ENCODE measurements around the gene KMT5C.

KMT5C gene

DNA sequence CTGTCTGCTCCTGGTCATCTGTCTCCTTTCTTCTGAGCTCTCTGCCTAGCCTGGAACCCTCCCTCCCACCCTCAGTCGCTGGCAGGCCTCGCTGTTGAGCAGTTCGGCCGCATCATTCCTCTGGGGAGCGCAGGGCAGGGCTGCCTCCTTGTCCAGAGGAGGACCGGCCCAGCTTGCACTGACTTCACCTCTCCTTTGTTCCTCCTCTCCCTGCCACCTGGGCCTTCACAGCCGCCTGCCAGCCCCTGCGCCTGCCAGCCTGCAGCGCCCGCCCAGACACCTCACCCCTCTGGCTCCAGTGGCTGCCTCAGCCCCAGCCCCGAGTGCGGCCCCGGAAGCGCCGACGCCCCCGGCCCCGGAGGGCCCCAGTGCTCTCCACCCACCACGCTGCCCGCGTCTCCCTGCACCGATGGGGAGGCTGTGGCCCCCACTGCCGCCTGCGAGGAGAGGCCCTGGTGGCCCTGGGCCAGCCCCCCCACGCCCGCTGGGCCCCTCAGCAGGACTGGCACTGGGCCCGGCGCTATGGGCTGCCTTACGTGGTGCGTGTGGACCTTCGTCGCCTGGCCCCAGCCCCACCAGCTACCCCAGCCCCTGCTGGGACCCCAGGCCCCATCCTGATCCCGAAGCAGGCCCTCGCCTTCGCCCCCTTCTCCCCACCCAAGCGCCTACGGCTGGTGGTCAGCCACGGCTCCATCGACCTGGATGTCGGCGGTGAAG lies 7.2 kb downstream of the KMT5C start:
- no peak for DNase-seq

DNA sequence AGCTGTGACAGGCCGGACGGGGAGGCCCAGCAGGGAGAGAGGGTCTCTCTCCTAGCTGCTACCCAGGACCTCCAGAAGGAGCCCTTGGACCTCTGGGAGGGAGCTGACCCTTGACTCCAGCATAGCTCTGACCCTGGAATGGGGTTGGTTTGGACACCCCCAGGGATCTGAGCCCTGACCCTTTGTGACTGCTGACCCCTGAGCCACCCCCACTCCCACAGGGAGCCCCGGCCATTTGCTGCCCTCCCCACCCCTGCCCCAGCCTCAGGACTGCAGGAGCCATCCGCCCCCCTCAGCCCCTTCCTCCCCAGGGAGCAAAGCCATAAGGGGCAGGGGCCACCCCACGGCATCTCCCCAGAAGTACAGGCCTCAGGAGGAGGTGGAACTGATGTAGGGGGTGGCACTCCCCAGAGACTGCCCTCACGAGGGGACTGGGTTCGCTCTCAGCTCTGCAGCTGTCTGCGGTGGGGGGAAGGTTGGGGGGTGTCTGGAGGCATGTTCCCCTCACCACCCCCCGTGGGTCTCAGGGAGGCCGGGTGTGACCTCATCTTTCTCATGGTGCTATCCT lies 7.8 kb downstream of the KMT5C start:
- DNase-seq, result no peak

DNA sequence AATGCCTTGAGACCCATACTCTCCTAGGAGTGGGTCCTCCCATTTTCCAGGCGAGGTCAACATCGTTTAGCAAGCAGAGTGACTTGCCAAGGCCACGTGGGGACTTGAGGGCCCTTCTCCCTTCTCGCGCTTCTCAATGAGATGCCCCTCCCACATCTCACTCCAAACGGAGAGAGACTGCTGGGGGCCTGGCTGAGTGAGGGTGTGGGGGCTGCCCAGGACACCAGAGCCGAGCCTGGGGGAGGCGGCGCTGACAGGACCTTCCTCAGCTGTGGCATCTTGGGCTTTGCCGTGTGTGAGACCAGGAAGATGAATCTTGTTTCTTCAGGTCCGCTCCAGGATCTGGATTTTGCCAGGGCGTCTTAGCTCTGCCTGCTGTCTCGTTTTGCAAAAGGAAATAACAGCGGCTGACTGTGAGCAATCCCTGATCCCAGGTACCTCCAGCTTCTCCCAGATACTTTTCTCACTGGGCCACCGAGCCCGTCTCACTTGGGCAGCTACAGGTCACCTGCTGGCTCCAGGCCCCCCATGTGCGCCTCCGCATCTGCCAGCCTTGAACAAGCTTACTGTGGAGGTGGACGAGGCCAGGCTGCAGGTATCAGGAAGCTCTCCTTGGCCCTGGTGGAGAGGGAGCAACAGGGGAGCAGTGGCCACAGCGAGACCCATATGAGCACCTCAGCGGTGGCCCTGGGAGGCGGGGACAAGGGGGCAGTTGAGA lies 8.8 kb downstream of the KMT5C start:
- DNase-seq, result peak; percentile 55

DNA sequence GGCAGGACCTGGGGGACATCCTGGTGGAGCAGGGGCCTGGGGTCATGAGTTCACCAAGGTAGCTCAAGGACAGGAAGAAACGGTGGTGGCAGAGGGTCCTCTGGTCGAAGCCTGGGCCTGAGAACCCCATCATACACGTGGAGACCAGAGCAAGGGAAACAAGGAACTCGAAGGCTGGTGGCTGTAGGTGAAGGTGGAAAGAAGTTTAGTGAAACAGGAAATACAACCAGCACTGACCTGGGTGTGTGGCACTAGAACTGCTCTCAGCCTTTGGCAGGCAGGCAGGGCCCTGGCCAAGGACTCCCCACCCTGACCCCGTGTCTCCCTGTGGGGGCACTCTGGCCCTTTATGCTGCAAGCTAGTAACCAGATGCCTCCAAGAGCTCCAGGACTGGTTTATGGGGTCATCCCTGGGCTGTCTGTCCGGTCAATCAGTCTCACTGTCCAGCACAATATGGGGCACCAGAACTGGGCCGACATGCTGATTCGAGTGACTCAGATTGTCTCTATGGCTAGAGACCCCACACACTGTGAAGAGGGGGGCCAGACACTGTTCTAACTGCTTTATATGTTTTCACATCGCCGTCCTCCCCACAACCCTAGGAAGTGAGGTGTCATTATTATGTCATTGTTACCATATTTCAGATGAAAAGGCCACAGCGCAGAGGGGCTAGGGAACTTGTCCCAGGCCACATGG lies 11.1 kb downstream of the KMT5C start:
- DNase-seq, result no peak

DNA sequence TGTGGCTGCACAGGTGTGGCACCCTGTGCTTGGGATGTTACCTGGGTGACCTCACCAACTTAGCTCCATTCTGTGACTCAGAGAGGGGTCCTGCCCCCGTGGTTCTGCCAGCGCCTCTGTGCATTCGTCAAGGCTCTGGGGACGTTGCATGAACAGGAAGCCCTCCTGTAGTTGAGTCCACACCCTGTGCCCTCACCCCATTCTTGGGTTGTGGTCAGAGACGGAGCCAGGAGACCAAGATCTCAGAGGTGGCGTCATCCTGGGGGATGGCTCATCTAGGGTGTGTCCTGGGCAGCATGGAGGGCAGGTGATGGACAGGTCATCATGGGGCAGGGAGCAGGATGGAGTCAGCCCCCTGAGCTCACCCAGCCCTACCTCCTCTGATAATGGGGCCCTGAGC lies 12.4 kb downstream of the KMT5C start:
- no peak for DNase-seq

DNA sequence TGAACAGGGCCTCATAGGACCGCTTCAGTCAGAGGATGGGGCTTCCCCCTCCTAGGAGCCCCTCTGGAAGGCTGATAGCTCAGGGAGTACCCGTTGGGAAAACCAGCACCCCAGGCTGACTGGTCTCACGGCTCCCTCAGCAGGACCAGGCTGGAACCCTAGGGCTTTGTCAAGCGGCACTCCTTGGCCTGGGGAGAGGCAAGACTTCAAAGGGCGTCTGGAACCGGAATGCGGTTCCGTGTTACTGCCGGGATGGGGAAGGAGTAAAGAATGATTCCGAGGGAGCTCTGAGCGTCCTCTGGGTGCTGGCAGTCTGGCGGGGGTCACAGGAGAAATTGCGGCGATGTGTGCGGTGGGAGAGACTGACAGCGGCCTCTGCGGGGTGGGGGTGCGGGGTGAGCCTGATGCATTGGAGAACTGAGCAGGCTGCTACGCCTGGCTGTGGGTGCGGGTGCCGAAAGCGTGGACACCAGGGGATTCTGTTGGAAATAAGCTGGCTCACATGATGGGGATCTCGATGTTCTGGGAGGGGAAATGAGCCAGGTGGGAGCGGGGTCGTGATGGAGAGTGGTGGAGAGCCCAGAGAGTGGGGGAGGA lies 13.0 kb downstream of the KMT5C start:
- DNase-seq, result no peak

DNA sequence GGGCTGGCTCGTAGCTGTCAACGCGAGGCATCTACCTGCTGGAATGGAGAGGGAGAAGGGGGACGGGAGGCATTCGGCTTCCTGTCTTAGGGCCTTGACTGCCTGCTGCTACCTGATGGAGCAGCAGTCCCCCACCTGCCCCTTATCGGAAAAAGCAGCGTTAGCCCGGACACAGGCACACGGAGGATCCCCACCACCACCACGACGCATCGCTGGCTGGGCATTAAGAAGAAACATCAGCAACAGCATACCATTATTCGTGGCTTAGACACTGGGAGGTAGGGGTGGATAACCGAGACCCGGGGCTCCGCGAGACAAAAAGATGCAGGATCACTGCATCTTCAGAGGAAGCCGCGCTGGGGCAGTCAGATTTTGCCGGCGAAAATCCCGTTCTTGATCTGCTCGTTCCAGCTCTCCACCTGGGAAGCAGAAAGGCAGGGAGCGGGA lies 13.7 kb downstream of the KMT5C start:
- DNase-seq, result no peak

DNA sequence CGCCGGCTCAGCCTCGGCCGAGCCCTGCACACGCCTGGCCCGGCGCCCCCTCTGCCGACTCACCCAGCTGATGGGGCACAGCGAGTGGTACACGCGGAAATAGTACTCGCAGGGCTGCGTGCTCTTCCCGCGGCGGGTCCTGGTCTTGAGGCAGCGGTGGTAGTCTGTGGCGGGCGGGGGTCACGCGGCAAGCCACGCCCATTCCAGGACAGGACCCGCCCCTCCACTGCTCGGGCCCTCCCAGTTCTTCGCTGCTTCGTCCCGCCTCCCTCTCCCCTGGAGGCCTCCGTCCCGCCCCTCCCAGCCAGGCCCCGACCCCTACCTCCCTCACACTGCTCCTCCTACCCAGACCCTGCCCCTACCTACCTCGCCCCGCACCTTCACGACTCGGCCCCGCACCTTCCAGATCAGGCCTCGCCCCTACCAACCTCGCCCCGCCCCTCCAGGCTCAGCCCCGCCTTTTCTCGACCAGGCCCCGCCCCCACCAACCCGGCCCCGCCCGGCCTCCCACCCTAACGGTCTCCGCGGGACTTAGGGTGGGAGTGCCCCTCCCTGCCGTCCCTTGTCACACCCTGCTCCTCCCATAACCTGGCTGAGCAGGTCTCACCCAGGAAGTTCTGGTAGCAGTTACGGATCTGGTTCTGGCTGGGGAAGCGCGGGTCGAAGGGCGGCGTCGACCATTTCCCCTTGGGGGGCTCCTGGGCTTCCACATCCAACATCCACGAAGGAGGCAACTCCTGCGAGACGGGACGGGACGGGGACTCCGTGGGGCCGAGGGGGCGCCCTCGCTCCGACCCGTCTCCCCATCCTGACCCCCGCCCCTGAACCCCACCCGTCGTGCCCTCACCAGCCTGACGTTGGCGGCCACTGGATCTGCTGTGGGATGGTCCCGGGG lies 14.4 kb downstream of the KMT5C start:
- DNase-seq, result peak; percentile 79

DNA sequence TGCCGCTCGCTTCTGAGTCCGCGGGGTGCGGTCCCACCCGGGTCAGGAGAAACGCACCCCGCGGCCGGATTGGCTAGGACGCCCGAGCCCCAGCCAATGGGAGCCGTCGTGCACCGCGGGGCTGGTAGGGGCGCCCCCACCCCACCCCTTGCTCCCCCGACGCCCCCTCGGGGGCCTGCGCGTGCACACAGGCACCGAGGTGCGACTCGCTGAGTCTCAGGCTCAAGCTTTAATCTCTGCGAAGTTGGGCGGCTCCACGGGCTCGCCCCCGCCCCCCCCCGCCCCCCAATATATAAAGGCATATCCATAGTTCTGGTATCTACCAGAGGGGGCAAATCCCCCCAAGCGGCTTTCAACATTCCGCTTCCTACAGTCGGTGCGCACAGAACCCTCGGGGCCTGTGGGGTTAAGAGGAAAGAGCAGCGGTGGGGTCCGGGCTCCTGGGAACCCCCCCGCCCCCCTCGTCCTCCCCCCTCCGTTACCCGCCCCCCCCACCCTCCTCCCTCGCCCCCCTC lies 15.1 kb downstream of the KMT5C start, which contains the start of gene COX6B2:
COX6B2 (minus strand) TSS at position 22 of the 515 bp plus-strand sequence. CDS start 198 bp downstream, outside the sequence.
- no peak for DNase-seq

DNA sequence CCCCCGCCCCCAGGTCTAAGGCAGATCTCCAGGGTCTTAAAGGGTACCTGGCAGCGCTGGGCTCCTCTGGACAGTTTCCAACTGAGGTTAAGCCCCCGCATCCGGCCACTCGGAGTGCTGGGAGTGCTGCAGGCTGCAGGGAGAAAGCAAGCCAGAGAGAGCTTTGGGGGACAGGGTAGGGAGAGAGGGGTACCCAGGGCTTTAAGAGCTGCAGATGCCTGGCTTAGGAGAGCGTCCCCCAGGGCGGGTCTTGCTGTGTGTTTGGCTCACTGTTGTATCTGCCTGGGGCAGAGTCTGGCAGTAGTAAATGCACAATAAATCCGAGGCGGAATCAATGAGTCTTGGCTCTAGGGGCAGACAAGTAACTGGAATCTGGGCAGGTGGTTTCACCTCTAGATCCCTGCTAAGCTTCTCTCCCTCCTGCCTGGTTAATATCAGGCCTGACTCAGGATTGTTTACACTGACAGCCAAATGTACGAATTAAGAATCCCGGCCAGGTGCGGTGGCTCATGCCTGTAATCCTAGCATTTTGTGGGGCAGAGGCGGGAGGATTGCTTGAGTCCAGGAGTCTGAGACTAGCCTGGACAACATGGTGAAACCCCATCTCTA lies 15.6 kb downstream of the KMT5C start:
- DNase-seq, result no peak

DNA sequence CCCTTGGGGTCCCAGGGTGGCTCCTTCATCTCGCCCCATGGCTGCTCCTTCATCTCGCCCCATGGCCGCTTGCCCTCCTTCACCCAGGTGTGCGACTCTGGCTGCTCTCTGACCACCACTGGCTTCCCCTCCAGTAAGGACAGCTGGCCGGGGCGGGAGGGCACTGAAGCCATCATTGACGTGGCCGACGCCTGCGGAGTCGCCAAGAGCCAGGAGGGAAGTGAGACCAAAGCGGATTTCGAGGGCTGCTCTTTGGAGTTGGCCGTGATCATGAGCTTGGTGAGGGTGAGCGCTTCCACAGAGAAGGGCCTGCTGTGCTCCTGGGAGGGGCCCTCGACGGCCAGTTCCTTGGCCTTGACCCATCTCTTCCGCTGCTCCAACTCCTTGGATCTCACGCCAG lies 18.8 kb downstream of the KMT5C start:
- DNase-seq, result no peak

DNA sequence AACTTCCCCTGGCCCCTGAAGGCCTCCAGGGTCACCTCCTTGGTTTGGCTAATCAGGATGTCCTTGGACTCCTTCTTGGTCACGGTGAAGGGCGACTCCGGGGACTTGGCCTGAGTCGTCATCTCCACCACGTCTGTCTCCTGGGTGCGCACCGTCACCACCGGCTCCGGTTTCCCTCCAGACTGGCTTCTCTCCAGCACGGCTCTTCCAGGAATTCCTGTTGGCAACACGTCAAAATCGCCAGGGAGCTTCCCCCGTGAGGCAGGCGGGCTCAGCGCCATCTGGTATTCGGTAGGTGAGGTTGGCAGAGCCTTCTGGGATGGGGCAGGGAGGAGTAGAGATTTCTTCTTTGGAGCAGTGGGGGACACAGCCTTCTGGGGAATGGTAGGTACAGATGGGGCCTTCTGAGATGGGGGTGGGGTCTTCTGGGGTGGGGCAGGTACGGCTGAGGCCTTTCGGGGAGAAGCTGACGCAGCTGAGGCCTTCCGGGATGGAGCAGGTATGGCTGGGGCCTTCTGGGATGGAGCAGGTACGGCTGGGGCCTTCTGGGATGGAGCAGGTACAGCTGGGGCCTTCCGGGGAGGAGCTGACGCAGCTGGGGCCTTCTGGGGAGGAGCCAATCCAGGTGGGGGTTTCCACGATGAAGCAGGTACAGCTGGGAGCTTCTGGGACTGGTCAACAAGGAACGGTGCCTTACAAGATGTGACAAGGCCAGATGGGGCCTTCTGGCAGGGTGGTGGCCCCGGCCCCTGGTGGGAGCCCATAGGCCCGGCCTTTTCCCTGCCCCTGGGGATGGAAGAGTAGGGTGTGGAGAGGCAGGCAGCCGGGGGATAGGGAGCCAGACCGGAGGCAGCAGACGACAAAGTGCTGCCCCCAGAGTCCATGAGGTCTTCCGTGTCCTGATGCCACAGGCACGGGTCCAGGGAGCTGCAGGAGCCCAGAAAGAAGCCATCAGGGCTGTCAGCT lies 19.6 kb downstream of the KMT5C start:
- no peak for DNase-seq

DNA sequence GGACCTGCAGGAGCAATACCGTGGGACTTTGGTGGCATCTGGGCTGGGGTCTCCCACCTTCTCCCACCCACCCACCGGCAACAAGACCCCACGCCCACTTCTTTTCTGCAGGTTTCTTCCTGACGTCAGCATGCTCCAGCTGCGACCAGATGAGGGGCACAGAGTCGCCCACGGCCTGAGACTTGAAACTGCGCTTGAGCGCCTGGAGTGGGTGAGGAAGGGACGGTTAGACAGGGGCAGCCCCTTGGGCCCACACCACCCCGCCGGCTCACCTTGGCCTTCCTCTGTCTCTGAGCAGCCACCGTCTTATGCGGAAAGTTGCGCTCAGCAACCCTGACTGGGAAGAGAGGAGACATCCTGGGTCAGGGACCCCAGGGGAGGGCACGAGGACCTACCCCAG lies 21.2 kb downstream of the KMT5C start:
- DNase-seq, result no peak

DNA sequence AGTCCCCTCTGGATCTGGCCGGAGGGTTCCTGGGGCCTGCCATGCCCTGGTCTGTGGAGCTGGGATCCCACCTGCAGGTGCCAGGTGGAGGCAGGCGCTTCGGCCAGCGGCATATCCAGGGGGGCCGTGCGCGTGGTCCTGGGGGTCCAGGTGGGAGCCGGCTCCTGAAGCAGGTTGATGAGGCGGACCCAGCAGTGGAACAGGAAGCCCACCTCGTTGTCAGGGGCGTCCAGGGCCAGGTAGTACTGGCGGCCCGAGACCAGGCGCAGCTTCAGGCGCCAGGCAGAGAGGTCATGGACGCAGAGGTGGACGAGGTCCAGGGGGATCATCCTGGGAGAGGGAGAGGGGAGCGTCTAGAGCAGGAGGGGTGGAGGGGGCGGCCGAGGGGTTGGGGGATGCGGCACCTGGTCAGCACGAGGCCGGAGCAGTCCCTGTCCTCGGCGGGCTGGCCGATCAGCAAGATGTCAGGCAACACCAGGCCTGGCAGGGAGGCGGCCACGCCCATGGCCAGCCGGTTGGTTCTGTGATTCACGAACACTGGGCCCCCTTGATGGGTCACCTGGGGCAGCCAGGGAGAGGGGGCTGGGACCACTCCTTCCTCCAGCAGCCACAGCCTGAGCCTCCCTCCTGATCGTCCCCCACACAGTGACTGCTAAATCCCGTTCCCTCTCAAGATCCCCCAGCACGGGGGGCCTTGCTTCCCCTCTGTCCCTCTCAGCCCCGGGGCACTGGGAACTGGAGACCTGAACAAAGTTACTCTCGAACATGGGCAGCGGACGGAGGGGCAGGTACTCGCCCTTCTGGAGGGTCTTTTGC lies 22.7 kb downstream of the KMT5C start:
- peak; percentile 42 for DNase-seq

DNA sequence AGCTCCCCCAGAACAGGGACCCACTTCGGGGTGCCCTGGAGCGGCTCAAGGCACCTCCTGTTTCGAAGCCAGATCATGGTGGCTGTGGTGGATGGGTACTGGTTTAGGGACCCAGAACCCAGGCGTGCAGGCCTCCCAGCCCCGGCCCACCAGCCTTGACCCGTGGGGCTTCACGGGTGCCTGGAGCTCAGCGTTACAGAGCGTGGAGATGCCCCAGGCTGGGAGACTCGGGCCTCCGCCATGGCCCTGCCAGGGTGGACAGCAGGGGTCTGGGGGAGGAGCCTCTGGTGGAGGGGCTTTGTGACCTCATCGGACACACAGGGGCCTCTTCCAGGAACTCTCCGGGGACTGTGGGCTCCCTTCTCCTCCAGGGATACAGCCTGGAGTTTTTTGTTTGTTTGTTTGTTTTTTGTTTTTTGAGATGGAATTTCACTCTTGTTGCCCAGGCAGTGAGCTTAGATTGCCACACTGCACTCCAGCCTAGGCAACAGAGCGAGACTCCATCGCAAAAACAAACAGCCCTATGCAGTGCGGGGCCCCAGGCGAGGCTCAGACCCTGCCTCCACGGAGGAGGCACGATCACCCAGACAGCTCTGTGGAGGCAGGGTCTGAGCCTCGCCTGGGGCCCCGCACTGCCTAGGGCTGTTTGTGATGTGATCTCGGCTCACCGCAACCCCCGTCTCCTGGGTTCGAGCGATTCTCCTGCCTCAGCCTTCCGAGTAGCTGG lies 23.5 kb downstream of the KMT5C start, which contains the start of gene GARIN5B:
GARIN5B (minus strand) TSS at position 271 of the 727 bp plus-strand sequence; CDS start at position 77, 194 bp downstream.
- DNase-seq, result no peak

DNA sequence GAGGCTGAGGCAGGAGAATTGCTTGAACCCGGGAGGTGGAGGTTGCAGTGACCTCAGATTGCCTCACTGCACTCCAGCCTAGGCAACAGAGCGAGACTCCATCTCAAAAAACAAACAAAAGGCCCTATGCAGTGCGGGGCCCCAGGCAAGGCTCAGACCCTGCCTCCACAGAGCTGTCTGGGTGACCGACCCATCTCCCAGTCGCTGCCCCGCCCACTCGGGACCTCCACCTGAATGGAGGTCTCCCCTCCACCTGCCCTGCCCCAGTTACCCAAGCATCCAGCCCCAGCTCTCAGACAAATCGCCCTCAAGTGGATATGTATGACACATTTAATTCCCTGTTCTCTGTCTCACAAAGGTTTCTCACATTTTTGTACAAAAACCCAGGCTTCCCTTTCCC lies 25.6 kb downstream of the KMT5C start:
- DNase-seq, result no peak

DNA sequence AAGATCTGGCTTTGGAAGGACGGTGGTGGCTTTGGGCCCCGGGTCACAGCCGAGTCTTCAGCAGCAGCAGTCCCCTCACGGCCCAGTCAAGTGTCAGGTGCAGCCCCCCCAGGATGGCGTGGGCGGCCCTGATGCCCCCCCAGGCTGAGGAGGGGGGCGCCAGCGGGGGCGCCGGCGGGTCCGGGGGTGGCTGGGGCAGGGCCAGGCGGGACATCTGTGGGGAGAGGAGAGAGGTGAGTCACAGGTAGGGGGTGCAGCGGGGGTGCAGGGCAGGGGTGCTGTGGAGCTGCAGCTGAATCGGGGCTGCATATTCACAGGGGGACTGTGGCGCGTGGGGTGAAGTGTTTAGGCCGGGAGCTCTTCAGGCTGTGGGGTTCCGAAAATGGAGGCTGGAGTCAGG lies 26.3 kb downstream of the KMT5C start:
- DNase-seq, result no peak

DNA sequence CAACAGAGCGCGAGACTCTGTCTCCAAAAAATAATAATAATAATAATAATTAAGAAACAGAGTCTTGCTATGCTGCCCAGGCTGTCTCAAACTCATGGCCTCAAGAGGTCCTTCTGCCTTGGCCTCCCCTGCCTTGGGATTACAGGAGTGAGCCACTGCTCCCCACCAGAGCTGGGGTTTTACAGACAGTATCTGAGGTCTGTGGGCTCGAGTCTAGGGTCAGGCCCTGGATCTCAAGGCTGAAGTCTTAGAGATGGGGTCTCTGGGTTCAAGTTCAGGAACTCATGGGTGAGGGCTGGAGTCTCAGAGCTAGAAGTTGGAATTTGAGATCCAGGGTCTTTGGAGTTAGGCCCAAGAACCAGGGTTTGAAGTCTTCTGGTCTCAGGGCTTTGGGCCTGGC lies 27.1 kb downstream of the KMT5C start:
- no peak for DNase-seq

Measured in right kidney (tissue), 1 donor.